HG03457 (cell line): ENCODE data around the gene SPRY4.
"Not testable (repeated sequence)": the region's sequence is repeated elsewhere in the genome, so short reads cannot be mapped to it uniquely, and the experiment has no call there.

Experiments used
- ATAC-seq: cut with Tn5 transposase; IDR thresholded peaks from one replicate; pipeline ENCODE4 v1.9.1; 2021; ENCODE audit warnings: moderate number of reproducible peaks; ENCODE audit not compliant: unreplicated experiment

SPRY4 gene

DNA sequence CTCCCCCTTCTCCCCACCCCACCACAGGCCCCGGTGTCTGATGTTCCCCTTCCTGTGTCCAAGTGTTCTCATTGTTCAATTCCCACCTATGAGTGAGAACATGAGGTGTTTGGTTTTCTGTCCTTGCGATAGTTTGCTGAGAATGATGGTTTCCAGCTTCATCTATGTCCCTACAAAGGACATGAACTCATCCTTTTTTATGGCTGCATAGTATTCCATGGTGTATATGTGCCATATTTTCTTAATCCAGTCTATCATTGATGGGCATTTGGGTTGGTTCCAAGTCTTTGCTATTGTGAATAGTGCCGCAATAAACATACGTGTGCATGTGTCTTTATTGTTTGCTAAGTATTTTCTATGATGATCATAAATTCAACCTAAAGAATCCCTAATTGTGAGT lies 60.7 kb downstream of the SPRY4 start:
- ATAC-seq = not testable (repeated sequence)

DNA sequence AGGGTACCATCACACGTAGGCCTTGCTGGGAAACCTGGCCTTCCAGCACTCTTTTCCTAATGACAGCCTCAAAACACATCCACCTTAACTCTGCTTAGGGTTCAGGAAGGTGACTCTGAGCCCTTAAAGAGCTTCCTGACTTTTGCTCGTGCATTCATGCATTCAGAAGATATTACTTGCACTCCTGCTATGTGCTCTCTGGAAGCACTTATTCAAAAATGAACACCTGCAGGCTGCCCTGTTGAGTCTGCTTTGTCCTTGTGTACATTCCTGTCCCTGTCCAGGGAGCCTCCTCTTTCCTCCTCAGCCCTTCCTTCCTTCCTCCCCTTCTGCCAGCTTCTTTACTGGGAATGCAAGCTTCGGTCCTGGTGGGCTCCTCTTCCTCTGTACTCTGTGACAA lies 61.5 kb downstream of the SPRY4 start:
- ATAC-seq = no peak

DNA sequence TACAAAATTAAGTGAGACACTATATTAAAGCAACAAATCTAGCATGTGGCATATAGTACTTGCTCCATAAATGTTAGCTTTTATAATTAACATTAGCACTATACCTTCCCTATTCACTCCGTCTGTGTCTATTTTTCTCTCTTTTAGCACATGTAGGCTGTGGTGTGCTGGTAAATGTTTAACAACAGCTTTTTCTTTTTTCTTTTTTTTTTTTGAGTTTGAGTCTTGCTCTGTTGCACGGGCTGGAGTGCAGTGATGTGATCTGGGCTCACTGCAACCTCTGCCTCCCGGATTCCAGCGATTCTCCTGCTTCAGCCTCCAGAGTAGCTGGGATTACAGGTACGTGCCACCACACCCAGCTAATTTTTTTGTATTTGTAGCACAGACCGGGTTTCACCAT lies 62.1 kb downstream of the SPRY4 start:
- ATAC-seq = no peak
